ENCODE measurements around the gene FMC1.

The FMC1 gene, protein sequence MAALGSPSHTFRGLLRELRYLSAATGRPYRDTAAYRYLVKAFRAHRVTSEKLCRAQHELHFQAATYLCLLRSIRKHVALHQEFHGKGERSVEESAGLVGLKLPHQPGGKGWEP

DNA sequence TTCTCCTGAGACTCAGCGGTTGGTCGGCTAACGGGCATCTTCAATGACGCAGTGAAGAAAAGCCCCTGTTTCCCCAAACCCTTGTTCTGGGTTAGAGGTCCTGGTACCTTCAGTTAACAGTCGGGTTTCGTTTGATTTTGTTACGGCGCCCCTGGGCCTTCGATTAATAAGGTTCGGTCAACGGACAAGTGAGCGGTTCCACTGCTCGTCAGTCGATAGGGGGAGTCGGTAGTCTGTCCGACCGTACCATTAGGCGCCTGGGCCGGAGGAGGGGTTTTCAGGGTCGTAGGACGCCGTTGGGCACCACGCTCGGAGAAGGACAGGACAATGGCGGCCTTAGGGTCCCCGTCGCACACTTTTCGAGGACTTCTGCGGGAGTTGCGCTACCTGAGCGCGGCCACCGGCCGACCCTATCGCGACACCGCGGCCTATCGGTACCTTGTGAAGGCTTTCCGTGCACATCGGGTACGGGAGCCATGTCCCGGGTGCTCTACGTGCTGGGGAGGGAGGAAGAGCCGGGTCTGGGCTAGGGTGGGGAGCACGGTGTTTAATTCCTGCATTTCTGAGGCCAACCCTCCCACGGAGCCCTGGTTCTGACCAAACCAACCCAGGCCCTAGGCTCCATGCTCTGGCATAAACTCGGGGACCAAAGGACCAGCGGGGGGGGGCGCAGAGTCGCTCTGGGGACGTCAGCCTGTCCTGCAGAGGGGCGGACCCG lies at the start of gene FMC1:
FMC1 (plus strand) TSS at position 280 of the 718 bp plus-strand sequence; CDS start at position 328, 48 bp downstream.
- Histone ChIP-seq H3K9me3 (ENCODE audit: insufficient read depth, low read length) (no peaks in the 10 kb centered on the region; the same call in 1 of the 2 replicates), H3K9ac (ENCODE audit: low read length) (peak within 1 kb of the TSS; percentile 100), H3K4me2 (ENCODE audit: low read length) (peak within 1 kb of the TSS; percentile 99), H3K4me1 (ENCODE audit: low read length) (peaks cover 12% of the 10 kb centered on the region; the same call in 1 of the 2 replicates), H3K36me3 (replicated peaks; ENCODE audit: low read depth, low read length) (peaks cover 6% of the 10 kb centered on the region), H4K20me1 (ENCODE audit: insufficient read depth, low read length) (no peaks in the 10 kb centered on the region), H3K4me3 (ENCODE audit: low read length) (peak within 1 kb of the TSS; percentile 96), H3K27ac (ENCODE audit: low read length) (peak within 1 kb of the TSS; percentile 97), H2AFZ (ENCODE audit: low read depth, low read length) (peak within 1 kb of the TSS; percentile 72), H3K79me2 (ENCODE audit: low read length) (peaks cover 29% of the 10 kb centered on the region), H3K27me3 (ENCODE audit: low read depth, low read length) (no peaks in the 10 kb centered on the region)
- TF ChIP-seq EZH2phosphoT487 (IDR thresholded peaks at IDR 0.05; ENCODE audit: low read depth): no peak
- TF ChIP-seq, protein P1, sequence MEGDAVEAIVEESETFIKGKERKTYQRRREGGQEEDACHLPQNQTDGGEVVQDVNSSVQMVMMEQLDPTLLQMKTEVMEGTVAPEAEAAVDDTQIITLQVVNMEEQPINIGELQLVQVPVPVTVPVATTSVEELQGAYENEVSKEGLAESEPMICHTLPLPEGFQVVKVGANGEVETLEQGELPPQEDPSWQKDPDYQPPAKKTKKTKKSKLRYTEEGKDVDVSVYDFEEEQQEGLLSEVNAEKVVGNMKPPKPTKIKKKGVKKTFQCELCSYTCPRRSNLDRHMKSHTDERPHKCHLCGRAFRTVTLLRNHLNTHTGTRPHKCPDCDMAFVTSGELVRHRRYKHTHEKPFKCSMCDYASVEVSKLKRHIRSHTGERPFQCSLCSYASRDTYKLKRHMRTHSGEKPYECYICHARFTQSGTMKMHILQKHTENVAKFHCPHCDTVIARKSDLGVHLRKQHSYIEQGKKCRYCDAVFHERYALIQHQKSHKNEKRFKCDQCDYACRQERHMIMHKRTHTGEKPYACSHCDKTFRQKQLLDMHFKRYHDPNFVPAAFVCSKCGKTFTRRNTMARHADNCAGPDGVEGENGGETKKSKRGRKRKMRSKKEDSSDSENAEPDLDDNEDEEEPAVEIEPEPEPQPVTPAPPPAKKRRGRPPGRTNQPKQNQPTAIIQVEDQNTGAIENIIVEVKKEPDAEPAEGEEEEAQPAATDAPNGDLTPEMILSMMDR (IDR thresholded peaks at IDR 0.05; ENCODE audit: low read depth, low read length): peak; percentile 42

- H2AFZ ChIP-seq (ENCODE audit: low read depth, low read length): no peak overlapping the region
- H3K4me2 ChIP-seq (ENCODE audit: low read length): no peak overlapping the region
- no peaks in the 10 kb centered on the region for H3K4me1 ChIP-seq (ENCODE audit: low read length)
- no peaks in the 10 kb centered on the region for H3K9me3 ChIP-seq (ENCODE audit: insufficient read depth, low read length)
- TF ChIP-seq, protein P1 (IDR thresholded peaks at IDR 0.05; ENCODE audit: low read depth, low read length): no peak
- no peak for TF ChIP-seq EZH2phosphoT487 (IDR thresholded peaks at IDR 0.05; ENCODE audit: low read depth)
- peaks cover 7% of the 10 kb centered on the region for H3K36me3 ChIP-seq (replicated peaks; ENCODE audit: low read depth, low read length)
- H3K4me3 ChIP-seq (ENCODE audit: low read length): no peak overlapping the region
- H3K27me3 ChIP-seq (ENCODE audit: low read depth, low read length): no peaks in the 10 kb centered on the region
- H3K9ac ChIP-seq (ENCODE audit: low read length): no peak overlapping the region
- no peak overlapping the region for H3K27ac ChIP-seq (ENCODE audit: low read length)
- no peaks in the 10 kb centered on the region for H4K20me1 ChIP-seq (ENCODE audit: insufficient read depth, low read length)
- no peaks in the 10 kb centered on the region for H3K79me2 ChIP-seq (ENCODE audit: low read length)
These were observed 48.3 kb upstream of the FMC1 start for GRCh38 chr7:139292821-139293220.

DNA sequence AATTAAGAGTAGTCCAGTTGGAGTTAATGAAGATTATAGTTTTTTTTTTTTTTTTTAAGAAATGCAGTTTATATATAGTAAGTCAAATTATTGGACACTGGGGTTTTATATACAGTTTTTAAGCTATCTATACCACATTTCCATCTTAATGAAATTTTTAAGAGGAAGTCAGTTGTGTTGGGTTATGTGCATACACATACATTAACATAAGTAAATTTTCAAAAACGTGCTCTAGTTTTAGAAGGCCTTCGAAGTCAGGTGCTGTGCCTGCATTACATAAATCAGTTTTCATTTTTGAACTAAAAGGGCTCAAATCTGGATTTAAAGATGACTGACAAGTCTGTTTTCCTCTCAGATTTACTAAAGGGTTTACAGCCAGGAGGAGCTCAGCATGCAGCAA lies 47.6 kb upstream of the FMC1 start:
- Histone ChIP-seq H3K9me3 (ENCODE audit: insufficient read depth, low read length) (no peaks in the 10 kb centered on the region), H3K79me2 (ENCODE audit: low read length) (no peaks in the 10 kb centered on the region), H3K27me3 (ENCODE audit: low read depth, low read length) (no peaks in the 10 kb centered on the region), H3K9ac (ENCODE audit: low read length) (no peak overlapping the region), H3K27ac (ENCODE audit: low read length) (no peak overlapping the region), H3K4me3 (ENCODE audit: low read length) (no peak overlapping the region), H2AFZ (ENCODE audit: low read depth, low read length) (no peak overlapping the region), H3K36me3 (replicated peaks; ENCODE audit: low read depth, low read length) (peaks cover 7% of the 10 kb centered on the region), H3K4me2 (ENCODE audit: low read length) (no peak overlapping the region), H4K20me1 (ENCODE audit: insufficient read depth, low read length) (no peaks in the 10 kb centered on the region), H3K4me1 (ENCODE audit: low read length) (no peaks in the 10 kb centered on the region)
- TF ChIP-seq EZH2phosphoT487 (IDR thresholded peaks at IDR 0.05; ENCODE audit: low read depth): no peak
- TF ChIP-seq, protein P1 (IDR thresholded peaks at IDR 0.05; ENCODE audit: low read depth, low read length): no peak

- TF ChIP-seq EZH2phosphoT487 (IDR thresholded peaks at IDR 0.05; ENCODE audit: low read depth): no peak
- TF ChIP-seq, protein P1 (IDR thresholded peaks at IDR 0.05; ENCODE audit: low read depth, low read length): no peak
- Histone ChIP-seq H2AFZ (ENCODE audit: low read depth, low read length) (no peak overlapping the region), H4K20me1 (ENCODE audit: insufficient read depth, low read length) (no peaks in the 10 kb centered on the region), H3K79me2 (ENCODE audit: low read length) (no peaks in the 10 kb centered on the region), H3K4me2 (ENCODE audit: low read length) (no peak overlapping the region), H3K36me3 (replicated peaks; ENCODE audit: low read depth, low read length) (peaks cover 8% of the 10 kb centered on the region), H3K27me3 (ENCODE audit: low read depth, low read length) (no peaks in the 10 kb centered on the region), H3K4me3 (ENCODE audit: low read length) (no peak overlapping the region), H3K9me3 (ENCODE audit: insufficient read depth, low read length) (no peaks in the 10 kb centered on the region), H3K9ac (ENCODE audit: low read length) (no peak overlapping the region), H3K27ac (ENCODE audit: low read length) (no peak overlapping the region), H3K4me1 (ENCODE audit: low read length) (no peaks in the 10 kb centered on the region)
These were observed 46.9 kb upstream of the FMC1 start for GRCh38 chr7:139294241-139294640.

Data from OCI-LY3 (cell line).